ENCODE data around the gene OMA1.

Gene OMA1

GRCh38 chr1:58581641-58582040, 35.1 kb upstream of the OMA1 start:
- no peak for TF ChIP-seq JUND (IDR thresholded peaks at IDR 0.05; ENCODE audit: low read depth)
- no peak for DNase-seq (ENCODE audit: low read depth in 1 of 2, low spot score in 1 of 2)
- in situ Hi-C loops (cut with HindIII; ENCODE audit: low pct_unique_long_range_greater_than_20kb, low sequenced_read_pairs), result no loop called here

- no peak for DNase-seq (ENCODE audit: low read depth in 1 of 2, low spot score in 1 of 2)
- in situ Hi-C loops (cut with HindIII; ENCODE audit: low pct_unique_long_range_greater_than_20kb, low sequenced_read_pairs), result no loop called here
- TF ChIP-seq JUND (IDR thresholded peaks at IDR 0.05; ENCODE audit: low read depth), result no peak
Measured at GRCh38 chr1:58580186-58580585, 33.7 kb upstream of the OMA1 start.

- no peak for TF ChIP-seq JUND (IDR thresholded peaks at IDR 0.05; ENCODE audit: low read depth)
- DNase-seq (ENCODE audit: low read depth in 1 of 2, low spot score in 1 of 2), result no peak
- in situ Hi-C loops (cut with HindIII; ENCODE audit: low pct_unique_long_range_greater_than_20kb, low sequenced_read_pairs), result no loop called here
Measured at GRCh38 chr1:58577654-58578030, 31.1 kb upstream of the OMA1 start.

- in situ Hi-C loops (cut with HindIII; ENCODE audit: low pct_unique_long_range_greater_than_20kb, low sequenced_read_pairs), result no loop called here
- peak; percentile 44 to 97 for DNase-seq (ENCODE audit: low read depth in 1 of 2, low spot score in 1 of 2)
- TF ChIP-seq JUND (IDR thresholded peaks at IDR 0.05; ENCODE audit: low read depth), result peak; percentile 38; the same call in 1 of the 2 replicates
Measured at GRCh38 chr1:58576727-58577653, 30.5 kb upstream of the OMA1 start, which contains the start of gene TACSTD2. Gene TACSTD2, minus strand, starts transcription at chr1:58577252. Its CDS starts 96 bp downstream, at chr1:58577156.

- DNase-seq (ENCODE audit: low read depth in 1 of 2, low spot score in 1 of 2), result peak in 1 of 2 experiments; percentile 49
- in situ Hi-C loops (cut with HindIII; ENCODE audit: low pct_unique_long_range_greater_than_20kb, low sequenced_read_pairs), result no loop called here
- TF ChIP-seq JUND (IDR thresholded peaks at IDR 0.05; ENCODE audit: low read depth), result no peak
Measured at GRCh38 chr1:58576325-58576726, 29.8 kb upstream of the OMA1 start.

GRCh38 chr1:58575551-58576324, 29.2 kb upstream of the OMA1 start:
- in situ Hi-C loops (cut with HindIII; ENCODE audit: low pct_unique_long_range_greater_than_20kb, low sequenced_read_pairs), result no loop called here
- DNase-seq (ENCODE audit: low read depth in 1 of 2, low spot score in 1 of 2), result peak in 1 of 2 experiments; percentile 14
- no peak for TF ChIP-seq JUND (IDR thresholded peaks at IDR 0.05; ENCODE audit: low read depth)

DNA sequence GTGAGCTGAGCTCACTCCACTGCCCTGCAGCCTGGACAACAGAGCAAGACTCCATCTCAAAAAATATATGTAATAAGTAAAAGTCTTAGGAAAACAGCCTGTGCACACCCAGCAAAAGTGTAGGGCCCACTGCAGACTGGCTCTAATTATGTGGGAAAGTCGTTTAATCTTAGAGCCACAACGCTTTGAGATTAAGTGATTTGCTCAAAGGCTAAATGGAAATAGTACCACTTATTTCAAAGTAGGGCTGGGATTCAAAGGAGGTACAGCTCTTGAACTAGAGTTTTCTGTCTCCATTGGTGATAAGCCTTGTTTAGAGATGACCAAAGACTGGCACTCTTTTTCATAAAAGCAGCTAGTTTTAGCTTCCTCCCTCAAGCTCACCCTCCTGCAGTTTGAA, 28.3 kb upstream of the OMA1 start:
- in situ Hi-C loops (cut with HindIII; ENCODE audit: low pct_unique_long_range_greater_than_20kb, low sequenced_read_pairs), result no loop called here
- no peak for DNase-seq (ENCODE audit: low read depth in 1 of 2, low spot score in 1 of 2)

DNA sequence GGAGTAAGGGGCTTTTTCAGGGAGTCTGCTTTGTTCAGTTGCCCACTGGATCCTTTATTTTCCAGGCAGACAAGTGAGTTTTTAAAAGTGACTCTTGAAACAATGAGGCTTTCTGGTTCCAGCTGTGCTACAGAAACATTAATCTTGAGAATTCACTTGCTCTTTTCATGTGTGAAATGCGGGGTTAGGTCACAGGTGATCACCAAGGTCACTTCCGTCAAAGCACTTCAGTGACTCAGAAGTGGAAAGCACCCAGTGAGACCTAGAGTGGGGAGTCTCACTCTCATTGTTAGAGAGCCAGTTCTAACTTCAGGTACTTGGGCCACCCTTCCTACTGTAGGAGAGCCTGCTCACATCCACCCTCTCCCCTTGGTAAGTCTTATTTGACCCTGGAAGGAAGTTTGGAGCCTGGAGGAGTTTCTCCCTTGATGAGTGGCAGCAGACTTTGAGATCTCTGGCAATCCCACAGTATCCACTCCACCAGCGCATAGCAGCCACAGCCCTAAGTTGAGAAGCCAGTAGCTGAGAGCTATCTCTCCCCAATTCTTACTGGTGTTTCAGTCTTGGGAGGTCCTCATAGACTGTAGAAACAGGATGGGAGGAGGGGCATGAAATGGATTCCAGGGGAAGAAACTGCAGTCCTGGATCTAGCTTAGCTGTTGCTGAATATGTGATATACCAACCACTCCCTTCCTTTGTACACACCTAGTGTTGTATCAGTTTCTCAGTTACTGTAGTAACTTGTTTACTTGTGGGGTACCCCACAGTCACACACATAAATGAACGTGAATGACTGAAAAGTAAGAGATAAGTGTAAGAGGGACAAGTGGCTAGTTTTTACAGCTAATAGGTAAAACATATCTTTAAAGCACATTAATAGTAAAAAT, 27.4 kb upstream of the OMA1 start:
- in situ Hi-C loops (cut with HindIII; ENCODE audit: low pct_unique_long_range_greater_than_20kb, low sequenced_read_pairs), result no loop called here
- TF ChIP-seq JUND (IDR thresholded peaks at IDR 0.05; ENCODE audit: low read depth), result no peak
- peak in 1 of 2 experiments; percentile 25 for DNase-seq (ENCODE audit: low read depth in 1 of 2, low spot score in 1 of 2)

More for the DNA sequence above, 28.3 kb upstream of the OMA1 start:
- no peak for TF ChIP-seq JUND (IDR thresholded peaks at IDR 0.05; ENCODE audit: low read depth)

GRCh38 chr1:58573138-58573537, 26.6 kb upstream of the OMA1 start:
- DNase-seq (ENCODE audit: low read depth in 1 of 2, low spot score in 1 of 2), result no peak
- no peak for TF ChIP-seq JUND (IDR thresholded peaks at IDR 0.05; ENCODE audit: low read depth)
- in situ Hi-C loops (cut with HindIII; ENCODE audit: low pct_unique_long_range_greater_than_20kb, low sequenced_read_pairs), result no loop called here

DNA sequence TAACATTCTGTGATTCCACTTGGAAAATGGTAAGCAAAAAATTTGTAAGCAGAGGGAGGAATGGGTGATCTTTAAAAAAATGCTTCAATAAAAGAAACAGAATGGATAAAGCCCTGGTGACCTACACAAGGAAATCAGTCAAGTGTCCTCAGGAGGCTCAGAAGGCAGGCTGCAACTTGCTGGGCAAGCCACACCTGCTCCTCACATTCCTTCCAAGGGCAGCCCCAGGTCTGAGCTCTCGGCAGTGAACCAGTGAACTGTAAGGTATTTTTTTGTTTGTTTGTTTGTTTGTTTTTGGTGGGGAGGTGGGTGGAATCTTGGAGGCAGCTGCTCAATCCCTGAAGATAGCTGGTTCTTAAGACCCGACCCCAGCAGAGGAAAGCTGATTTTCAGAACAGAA, 26.2 kb upstream of the OMA1 start:
- in situ Hi-C loops (cut with HindIII; ENCODE audit: low pct_unique_long_range_greater_than_20kb, low sequenced_read_pairs), result no loop called here
- DNase-seq (ENCODE audit: low read depth in 1 of 2, low spot score in 1 of 2), result peak in 1 of 2 experiments; percentile 78
- no peak for TF ChIP-seq JUND (IDR thresholded peaks at IDR 0.05; ENCODE audit: low read depth)

- in situ Hi-C loops (cut with HindIII; ENCODE audit: low pct_unique_long_range_greater_than_20kb, low sequenced_read_pairs), result no loop called here
- TF ChIP-seq JUND (IDR thresholded peaks at IDR 0.05; ENCODE audit: low read depth), result no peak
- no peak for DNase-seq (ENCODE audit: low read depth in 1 of 2, low spot score in 1 of 2)
Measured at GRCh38 chr1:58571616-58572015, 25.1 kb upstream of the OMA1 start.

GRCh38 chr1:58570817-58571216, 24.3 kb upstream of the OMA1 start:
- in situ Hi-C loops (cut with HindIII; ENCODE audit: low pct_unique_long_range_greater_than_20kb, low sequenced_read_pairs), result no loop called here
- no peak for TF ChIP-seq JUND (IDR thresholded peaks at IDR 0.05; ENCODE audit: low read depth)
- DNase-seq (ENCODE audit: low read depth in 1 of 2, low spot score in 1 of 2), result no peak

Data from T47D (cell line).